GM19351 (cell line): ENCODE data around the gene RASD1.

ENCODE experiments used
- ATAC-seq: cut with Tn5 transposase; IDR thresholded peaks from one replicate; pipeline ENCODE4 v1.9.1; 2021; ENCODE audit warnings: mild to moderate bottlenecking, moderate library complexity; ENCODE audit not compliant: unreplicated experiment

RASD1 gene

GRCh38 chr17:17511881-17512858 lies 16.0 kb upstream of the RASD1 start:
- ATAC-seq: no peak

- ATAC-seq: no peak
Measured at GRCh38 chr17:17511293-17511741, 15.1 kb upstream of the RASD1 start.

- ATAC-seq: no peak
Measured at GRCh38 chr17:17510456-17511292, 14.5 kb upstream of the RASD1 start.

GRCh38 chr17:17509601-17510425 lies 13.6 kb upstream of the RASD1 start:
- ATAC-seq: no peak

- no peak for ATAC-seq
Measured at GRCh38 chr17:17508646-17509591, 12.7 kb upstream of the RASD1 start.

GRCh38 chr17:17508019-17508535 lies 11.9 kb upstream of the RASD1 start:
- no peak for ATAC-seq

- ATAC-seq: no peak
Measured at GRCh38 chr17:17507465-17508011, 11.3 kb upstream of the RASD1 start.

- no peak for ATAC-seq
Measured at GRCh38 chr17:17506893-17507464, 10.8 kb upstream of the RASD1 start.

GRCh38 chr17:17506181-17506741 lies 10.1 kb upstream of the RASD1 start:
- no peak for ATAC-seq

GRCh38 chr17:17505610-17506171 lies 9.5 kb upstream of the RASD1 start:
- no peak for ATAC-seq

GRCh38 chr17:17505151-17505550 lies 9.0 kb upstream of the RASD1 start:
- ATAC-seq: no peak

- no peak for ATAC-seq
Measured at GRCh38 chr17:17504341-17505140, 8.3 kb upstream of the RASD1 start.

- no peak for ATAC-seq
Measured at GRCh38 chr17:17503566-17504130, 7.5 kb upstream of the RASD1 start.

- no peak for ATAC-seq
Measured at GRCh38 chr17:17502741-17503565, 6.8 kb upstream of the RASD1 start.

- ATAC-seq: no peak
Measured at GRCh38 chr17:17500999-17501605, 4.9 kb upstream of the RASD1 start.
